H1 (cell line): ENCODE results near the gene PPM1N. TPM values are rescaled to one million over a fixed set of nuclear protein-coding genes. Genes with fewer than 3 reads are reported as not detected.

Experiments
- CTCF ChIA-PET: fragments of 300-600 bp; sonication (Branson Sonifier 250); formaldehyde crosslinking; loops from one replicate; lab custom pipeline; 2021; ENCODE audit not compliant: partially characterized antibody; lab: Charles Lee
- POLR2A ChIA-PET: fragments of 300-600 bp; sonication (Branson Sonifier 250); formaldehyde crosslinking; loops from one replicate; lab custom pipeline; 2021; ENCODE audit warnings: inconsistent platforms; ENCODE audit not compliant: partially characterized antibody; lab: Charles Lee
- DNase-seq, 2 experiments: peaks; one replicate each; pipeline versions ENCODE4 v3.0.0 to v3.0.0-alpha.2; 2010 to 2022; ENCODE audit warnings: low spot score in 2 of 2, low read depth in 1 of 2, mixed read lengths in 1 of 2
- FAIRE-seq: peaks from 2 replicates; lab custom pipeline; 2011; peaks lifted over from hg19 to GRCh38; lab: Jason Lieb, UNC
- H2AFZ ChIP-seq: 2 replicates; pipeline ENCODE4 v1.8.1; 2012; ENCODE audit warnings: low read length, inconsistent platforms
- H2AK5ac ChIP-seq: 2 replicates; pipeline ENCODE4 v1.6.1; 2013; ENCODE audit warnings: low read depth, low read length
- H2BK120ac ChIP-seq: replicated peaks from 2 replicates; pipeline ENCODE3; 2013; ENCODE audit warnings: low read depth, low read length, inconsistent platforms
- H2BK12ac ChIP-seq: 2 replicates; pipeline ENCODE4 v1.6.1; 2013; ENCODE audit warnings: low read depth, low read length
- H2BK15ac ChIP-seq: 2 replicates; pipeline ENCODE4 v1.6.1; 2013; ENCODE audit warnings: low read length
- H2BK20ac ChIP-seq: 2 replicates; pipeline ENCODE4 v1.6.1; 2013; ENCODE audit warnings: low read length
- H2BK5ac ChIP-seq: 2 replicates; pipeline ENCODE4 v1.6.1; 2013; ENCODE audit warnings: low read depth, low read length
- H3K14ac ChIP-seq: 2 replicates; pipeline ENCODE4 v1.6.1; 2013; ENCODE audit warnings: inconsistent platforms; ENCODE audit not compliant: insufficient read length
- H3K18ac ChIP-seq: 2 replicates; pipeline ENCODE4 v1.6.1; 2013; ENCODE audit warnings: low read length; ENCODE audit errors: extremely low read depth
- H3K23ac ChIP-seq: 2 replicates; pipeline ENCODE4 v1.6.1; 2013; ENCODE audit warnings: inconsistent platforms; ENCODE audit not compliant: insufficient read length
- H3K23me2 ChIP-seq: 2 replicates; pipeline ENCODE4 v1.6.1; 2013; ENCODE audit warnings: low read depth, low read length
- H3K27ac ChIP-seq: 2 replicates; pipeline ENCODE4 v1.6.1; 2011; ENCODE audit warnings: low read depth, low read length, inconsistent platforms
- H3K27me3 ChIP-seq, 4 experiments: replicated peaks in 1 of 4; 1 replicate in 1 of 4; 2 replicates in 3 of 4; pipeline versions ENCODE4 v1.6.1 to v1.8.1; 2011 to 2013; ENCODE audit warnings: low read length in 3 of 4, mild to moderate bottlenecking in 3 of 4, inconsistent platforms in 2 of 4, mixed read lengths in 2 of 4, moderate library complexity in 1 of 4; ENCODE audit not compliant: control insufficient read depth in 3 of 4, insufficient read depth in 3 of 4; ENCODE audit errors: extremely low read depth in 1 of 4
- H3K36me3 ChIP-seq, 4 experiments: 2 replicates each; pipeline versions ENCODE4 v1.6.1 to v1.8.1; 2011 to 2013; ENCODE audit warnings: mild to moderate bottlenecking in 4 of 4, low read length in 3 of 4, moderate library complexity in 2 of 4, control low read depth in 1 of 4, inconsistent platforms in 1 of 4; ENCODE audit not compliant: insufficient read depth in 4 of 4, control insufficient read depth in 2 of 4
- H3K4ac ChIP-seq: replicated peaks from 2 replicates; pipeline ENCODE3; 2013; ENCODE audit warnings: low read length, low read depth, mixed read lengths, inconsistent platforms; ENCODE audit not compliant: insufficient read length
- H3K4me1 ChIP-seq, 4 experiments: replicated peaks in 1 of 4; 1 replicate in 1 of 4; 2 replicates in 3 of 4; pipeline versions ENCODE4 v1.6.1 to v1.8.1; 2011 to 2013; ENCODE audit warnings: low read length in 3 of 4, inconsistent platforms in 2 of 4, mixed read lengths in 1 of 4; ENCODE audit not compliant: insufficient read depth in 4 of 4, control insufficient read depth in 3 of 4
- H3K4me2 ChIP-seq, 2 experiments: 2 replicates each; pipeline versions ENCODE4 v1.6.1 to v1.8.1; 2011 to 2013; ENCODE audit warnings: low read depth in 2 of 2, low read length in 2 of 2, control low read depth in 1 of 2, inconsistent platforms in 1 of 2, mild to moderate bottlenecking in 1 of 2; ENCODE audit not compliant: insufficient read depth in 1 of 2
- H3K4me3 ChIP-seq, 4 experiments: fragments of 200-600, 300-600 bp in 1 of 4; sonication (generic), shearing (Covaris generic), sonication (Bioruptor Twin) in 1 of 4; 2 replicates each; pipeline versions ENCODE4 v1.5.1 to v1.8.1; 2011 to 2016; ENCODE audit warnings: low read length in 4 of 4, low read depth in 3 of 4, control low read depth in 2 of 4, inconsistent platforms in 2 of 4, mild to moderate bottlenecking in 2 of 4, mixed read lengths in 1 of 4, moderate library complexity in 1 of 4; ENCODE audit not compliant: insufficient read depth in 2 of 4; ENCODE audit errors: extremely low read depth in 1 of 4
- H3K56ac ChIP-seq: replicated peaks from 2 replicates; pipeline ENCODE3; 2013; ENCODE audit warnings: low read depth, mild to moderate bottlenecking, mixed read lengths, low read length, inconsistent platforms; ENCODE audit not compliant: insufficient read length
- H3K79me1 ChIP-seq: 2 replicates; pipeline ENCODE4 v1.6.1; 2013; ENCODE audit warnings: low read depth, low read length, control low read depth
- H3K79me2 ChIP-seq, 2 experiments: 2 replicates each; pipeline versions ENCODE4 v1.6.1 to v1.8.1; 2012 to 2013; ENCODE audit warnings: low read length in 2 of 2, mild to moderate bottlenecking in 2 of 2, inconsistent platforms in 1 of 2; ENCODE audit not compliant: insufficient read depth in 2 of 2, control insufficient read depth in 1 of 2
- H3K9ac ChIP-seq, 4 experiments: replicated peaks in 1 of 4; 1 replicate in 1 of 4; 2 replicates in 3 of 4; pipeline versions ENCODE4 v1.6.1 to v1.8.1; 2011 to 2013; ENCODE audit warnings: low read depth in 3 of 4, low read length in 3 of 4, control low read depth in 2 of 4, mild to moderate bottlenecking in 2 of 4, moderate library complexity in 2 of 4, inconsistent platforms in 1 of 4; ENCODE audit errors: extremely low read depth in 1 of 4
- H3K9me3 ChIP-seq, 2 experiments: 2 replicates each; pipeline versions ENCODE4 v1.6.1 to v1.8.1; 2012 to 2013; ENCODE audit warnings: mild to moderate bottlenecking in 2 of 2, moderate library complexity in 2 of 2, control low read depth in 1 of 2, inconsistent platforms in 1 of 2, low read depth in 1 of 2, low read length in 1 of 2, mixed read lengths in 1 of 2; ENCODE audit not compliant: insufficient read depth in 2 of 2
- H4K20me1 ChIP-seq, 2 experiments: replicated peaks in 1 of 2; 2 replicates each; pipeline versions ENCODE3 to v1.8.1; 2011 to 2013; ENCODE audit warnings: inconsistent platforms in 2 of 2, low read length in 2 of 2, mild to moderate bottlenecking in 1 of 2; ENCODE audit not compliant: insufficient read depth in 2 of 2, control insufficient read depth in 1 of 2
- H4K5ac ChIP-seq: 2 replicates; pipeline ENCODE4 v1.6.1; 2013; ENCODE audit warnings: low read length, low read depth, mixed read lengths, inconsistent platforms; ENCODE audit not compliant: insufficient read length
- H4K8ac ChIP-seq: 2 replicates; pipeline ENCODE4 v1.8.0; 2013; ENCODE audit warnings: mild to moderate bottlenecking, moderate library complexity, low read length, inconsistent platforms; ENCODE audit not compliant: insufficient read depth; ENCODE audit errors: extremely low read depth
- H4K91ac ChIP-seq: replicated peaks from 2 replicates; pipeline ENCODE3; 2013; ENCODE audit warnings: low read length, mixed read lengths, inconsistent platforms; ENCODE audit not compliant: insufficient read length
- HDAC6 ChIP-seq: IDR thresholded peaks from one replicate; pipeline ENCODE4 v1.7.1; 2012; ENCODE audit warnings: low read depth, mild to moderate bottlenecking, inconsistent platforms, low read length, moderate library complexity
- MAFK ChIP-seq: IDR thresholded peaks from 2 replicates; pipeline ENCODE4 v1.6.1; 2012; ENCODE audit warnings: low read depth, mild to moderate bottlenecking, improper control_type of control experiment, low read length
- NANOG ChIP-seq: IDR thresholded peaks from 2 replicates; pipeline ENCODE4 v1.6.1; 2011; ENCODE audit warnings: low read length, low read depth, mild to moderate bottlenecking, inconsistent platforms; ENCODE audit not compliant: insufficient read depth, poor library complexity, severe bottlenecking
- RAD21 ChIP-seq, 2 experiments: IDR thresholded peaks in 1 of 2; conservative IDR thresholded peaks in 1 of 2; 2 replicates each; pipeline ENCODE4 v1.6.1; 2011; ENCODE audit warnings: low read depth in 2 of 2, low read length in 2 of 2, improper control_type of control experiment in 1 of 2, inconsistent platforms in 1 of 2, mild to moderate bottlenecking in 1 of 2, moderate library complexity in 1 of 2
- RFX5 ChIP-seq: IDR thresholded peaks from 2 replicates; pipeline ENCODE4 v1.6.1; 2011; ENCODE audit warnings: low read depth, low read length, improper control_type of control experiment, borderline replicate concordance
- RXRA ChIP-seq: IDR thresholded peaks from 2 replicates; pipeline ENCODE4 v1.6.1; 2011; ENCODE audit warnings: low read depth, mild to moderate bottlenecking, low read length, moderate library complexity; ENCODE audit not compliant: insufficient read depth
- SIN3A ChIP-seq, 2 experiments: IDR thresholded peaks in 1 of 2; conservative IDR thresholded peaks in 1 of 2; 2 replicates each; pipeline ENCODE4 v1.6.1; 2011 to 2012; ENCODE audit warnings: low read length in 2 of 2, improper control_type of control experiment in 1 of 2, low read depth in 1 of 2, mild to moderate bottlenecking in 1 of 2
- TAF7 ChIP-seq: optimal IDR thresholded peaks from 2 replicates; pipeline ENCODE3; 2011; ENCODE audit warnings: low read depth, mild to moderate bottlenecking, inconsistent platforms, low read length, moderate library complexity, borderline replicate concordance
- TEAD4 ChIP-seq: IDR thresholded peaks from 2 replicates; pipeline ENCODE4 v1.6.1; 2012; ENCODE audit warnings: low read depth, low read length, inconsistent platforms, mixed read lengths
- USF2 ChIP-seq: IDR thresholded peaks from 2 replicates; pipeline ENCODE4 v1.6.1; 2011; ENCODE audit warnings: low read length, improper control_type of control experiment
- ZNF274 ChIP-seq: IDR thresholded peaks from 2 replicates; pipeline ENCODE4 v1.7.0; 2012; ENCODE audit warnings: low read length, borderline replicate concordance; ENCODE audit errors: extremely low read depth
- WGBS, 2 experiments: shearing (Covaris generic) in 1 of 2; methylation state at CpG; one replicate each; pipeline versions ENCODE4 v1.1.6 to v1.1.7; 2013 to 2015; ENCODE audit warnings: low lambda C conversion rate in 2 of 2, mixed read lengths in 2 of 2, inconsistent platforms in 1 of 2, low coverage in 1 of 2, missing lambda C conversion rate in 1 of 2; ENCODE audit not compliant: insufficient replicate concordance in 2 of 2, insufficient coverage in 1 of 2, insufficient read length in 1 of 2; ENCODE audit errors: extremely low coverage in 1 of 2, missing lambda C conversion rate in 1 of 2; 5-methylcytosine and 5-hydroxymethylcytosine counted together
- polyA plus RNA-seq, 7 experiments: library from polyadenylated mRNA; depleted of rRNA in 3 of 7; stranded (reverse) in 5 of 7; unstranded in 2 of 7; fragments of >200 nt in 5 of 7; fragments of 200-250 nt in 2 of 7; gene quantifications; 1 replicate in 5 of 7; 2 replicates in 1 of 7; 4 replicates in 1 of 7; pipeline versions ENCODE4 v1.2.1 to v1.2.3, GENCODE V29; 2011 to 2013; ENCODE audit warnings: missing spikeins in 2 of 7, mixed read lengths in 2 of 7
- total RNA-seq: library from RNA; stranded (reverse); fragmentation: NEBNext Ultra II Directional; extraction: Animal tissue kit (Norgen Biotek cat#: 25700); gene quantifications from 2 replicates; pipeline ENCODE4 v1.2.1, GENCODE V29; 2021

The PPM1N gene
- total and polyA plus RNA-seq, 2 of the 8 experiments (the other 6 are each of a cell fraction or from before 2014, with no cell fraction given): 12.2 to 14.4 TPM

- Histone ChIP-seq H3K4me1 (peaks cover 0 to 10% (median under 1%) of the 10 kb centered on the region in 4 experiments; a peak in 5 of 7 replicates), H2BK120ac (no peak overlapping the region), H3K23ac (no peak overlapping the region), H3K27ac (no peak overlapping the region), H3K4me2 (no peak overlapping the region), H2BK5ac (no peak overlapping the region), H3K9me3 (no peaks in the 10 kb centered on the region), H2BK12ac (no peak overlapping the region), H3K36me3 (no peaks in the 10 kb centered on the region), H3K56ac (no peak overlapping the region), H3K4ac (no peak overlapping the region), H3K9ac (no peak overlapping the region), H3K14ac (no peak overlapping the region), H3K27me3 (peaks cover 0 to 5% (median 1%) of the 10 kb centered on the region in 4 experiments; a peak in 3 of 7 replicates), H2AK5ac (no peak overlapping the region), H2BK15ac (no peak overlapping the region), H4K91ac (no peak overlapping the region), H3K23me2 (peaks cover 9% of the 10 kb centered on the region; the same call in 1 of the 2 replicates), H4K5ac (no peak overlapping the region), H2AFZ (no peak overlapping the region), H4K20me1 (peaks cover 0 to 3% of the 10 kb centered on the region in 2 experiments), H2BK20ac (no peak overlapping the region), H3K18ac (no peak overlapping the region), H3K4me3 (no peak overlapping the region), H4K8ac (no peak overlapping the region), H3K79me1 (no peaks in the 10 kb centered on the region; the same call in 1 of the 2 replicates), H3K79me2 (no peaks in the 10 kb centered on the region)
- POLR2A ChIA-PET: no interaction called here
- 78% methylated on average over 4 of the region's 4 CpGs; no CpG with 5 or more reads in 1 of the 2 experiments for WGBS, 2 experiments
- TF ChIP-seq TAF7: no peak
- no peak for TF ChIP-seq ZNF274
- TF ChIP-seq SIN3A (conservative IDR thresholded peaks at IDR 0.05 in 1 of 2, IDR thresholded peaks at IDR 0.05 in 1 of 2; ENCODE audit: low read depth in 1 of 2, low read length in 2 of 2): no peak
- TF ChIP-seq NANOG: no peak
- TF ChIP-seq HDAC6: no peak
- TF ChIP-seq USF2: no peak
- TF ChIP-seq RAD21 (IDR thresholded peaks at IDR 0.05 in 1 of 2, conservative IDR thresholded peaks at IDR 0.05 in 1 of 2; ENCODE audit: low read depth in 2 of 2, low read length in 2 of 2): no peak
- TF ChIP-seq MAFK: no peak
- TF ChIP-seq RXRA: no peak
- TF ChIP-seq RFX5: no peak
- no peak for TF ChIP-seq TEAD4
- CTCF ChIA-PET: interaction anchor here (1.0 to 32.9 kb wide), 5 partner anchors 10 to 30 kb away, joined by 3 to 760 read pairs (median 19); partner anchors contain the start of gene ERCC1
- FAIRE-seq (no peak), DNase-seq (no peak)
Observed at GRCh38 chr19:45463241-45463640, 35.0 kb upstream of the PPM1N start.
